Glomerular visceral epithelial cell (primary cell): Measurements from ENCODE around the gene SH3GL3.

Source experiments
- DNase-seq: peaks from one replicate; pipeline ENCODE4 v3.0.0-alpha.2; 2016; ENCODE audit errors: extremely low spot score

SH3GL3 gene

GRCh38 chr15:83665480-83665879, 218.3 kb downstream of the SH3GL3 start:
- DNase-seq: no peak
